ENCODE results near the gene ORC5.

DNA sequence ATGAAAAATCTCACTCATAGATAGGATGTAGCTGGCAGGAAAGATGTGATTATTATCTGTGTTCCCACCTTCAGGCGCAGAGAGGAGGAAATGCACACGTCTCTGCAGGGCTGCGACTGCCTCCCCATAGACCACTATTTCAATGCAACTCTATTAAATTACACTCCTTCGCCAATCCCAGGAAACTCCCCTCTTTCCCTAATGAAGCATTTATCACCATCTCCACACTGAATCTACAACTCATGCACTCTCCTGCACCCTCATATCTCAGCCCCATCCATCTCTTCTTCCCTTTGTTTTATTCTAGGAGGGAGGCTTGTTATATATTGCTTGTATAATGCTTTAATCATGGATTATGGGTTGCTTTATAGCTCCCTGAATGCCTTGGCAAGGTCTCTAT, 116.6 kb downstream of the ORC5 start:
- no peak for TF ChIP-seq POLR2A (IDR thresholded peaks at IDR 0.05; ENCODE audit: low read depth, low read length)
- no peak for TF ChIP-seq SPI1 (IDR thresholded peaks at IDR 0.05; ENCODE audit: low read depth, low read length)
- TF ChIP-seq POLR2AphosphoS5 (IDR thresholded peaks at IDR 0.05; ENCODE audit: low read depth, low read length) = no peak
- no peak for TF ChIP-seq TAF1 (IDR thresholded peaks at IDR 0.05; ENCODE audit: low read depth, low read length)
- TF ChIP-seq PAX5 (IDR thresholded peaks at IDR 0.05; ENCODE audit: insufficient read depth, low read length, severe bottlenecking) = no peak
